GM19239 (cell line): Measurements from ENCODE around the gene OR6B1.

Experiments
- DNase-seq: peaks from one replicate; pipeline ENCODE4 v3.0.0; 2011; ENCODE audit warnings: low spot score; ENCODE audit not compliant: insufficient read length
- FAIRE-seq: peaks from 2 replicates; lab custom pipeline; 2011; peaks lifted over from hg19 to GRCh38; lab: Jason Lieb, UNC

Gene OR6B1

GRCh38 chr7:144000020-144000419 lies at the start of gene OR6B1:
OR6B1 (plus strand) TSS chr7:144000320; CDS start chr7:144003997, 3,677 bp downstream.
- no peak for FAIRE-seq
- no peak for DNase-seq

GRCh38 chr7:143953421-143953820 lies 46.7 kb upstream of the OR6B1 start:
- FAIRE-seq (no peak), DNase-seq (no peak)

GRCh38 chr7:143954135-143954534 lies 46.0 kb upstream of the OR6B1 start:
- FAIRE-seq, result no peak

GRCh38 chr7:143954544-143954943 lies 45.6 kb upstream of the OR6B1 start, which contains the start of gene OR2F1:
OR2F1 (plus strand) TSS chr7:143954844; CDS start chr7:143959971, 5,127 bp downstream.
- no peak for FAIRE-seq
- no peak for DNase-seq

More at GRCh38 chr7:143954135-143954534, 46.0 kb upstream of the OR6B1 start:
- no peak for DNase-seq

DNA sequence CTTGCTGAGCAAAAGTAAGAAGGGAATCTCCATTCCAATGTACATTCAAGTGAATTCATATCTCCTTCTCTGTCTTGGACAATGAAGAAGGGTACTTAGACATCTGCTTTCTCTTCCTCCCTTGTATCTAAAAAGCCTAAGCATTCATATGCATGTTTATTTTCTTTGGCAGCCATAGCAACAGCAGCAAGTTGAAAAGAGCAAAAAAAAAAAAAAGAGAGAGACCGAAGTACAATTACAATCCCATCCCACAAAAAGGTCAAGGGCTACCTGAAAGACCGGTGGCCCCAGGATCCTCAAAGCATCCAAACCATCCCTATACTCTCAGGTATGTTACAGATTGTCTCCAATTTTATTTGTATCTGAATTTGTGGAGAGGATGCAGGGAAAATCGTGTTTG lies 41.3 kb upstream of the OR6B1 start:
- no peak for DNase-seq

DNA sequence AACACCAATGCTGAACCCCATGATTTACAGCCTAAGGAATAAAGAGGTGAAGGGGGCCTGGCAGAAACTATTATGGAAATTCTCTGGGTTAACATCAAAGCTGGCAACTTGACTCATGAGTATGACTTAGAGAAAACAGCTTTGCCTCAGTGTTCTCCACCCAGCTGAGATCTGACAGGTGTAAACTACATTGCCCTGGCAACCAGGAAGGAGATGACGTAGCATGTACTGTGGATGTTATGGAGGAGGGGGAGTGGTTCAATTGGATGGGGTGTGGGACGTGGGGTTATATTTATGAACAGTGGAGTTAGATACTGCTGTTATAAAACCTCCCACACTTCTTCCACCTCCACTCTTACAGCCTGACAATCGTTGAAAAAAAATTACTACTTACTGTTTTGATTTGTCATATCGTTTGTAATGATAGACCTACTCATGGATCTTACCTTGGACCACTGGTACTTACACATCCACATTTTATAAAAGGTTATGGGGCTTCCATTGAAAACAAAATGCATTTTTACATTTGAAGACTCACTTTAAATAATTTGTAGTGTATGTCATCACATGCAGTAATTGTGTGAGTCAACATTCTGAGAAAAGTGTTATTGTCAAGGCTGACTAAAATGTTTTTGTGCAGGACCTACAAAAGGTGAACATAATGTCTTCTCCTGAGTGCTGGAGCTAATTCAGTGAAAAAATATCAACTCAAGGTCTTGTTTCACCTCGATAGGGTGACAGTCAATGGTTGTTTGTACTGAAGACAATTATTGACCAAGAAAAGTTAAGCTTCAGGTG lies 39.1 kb upstream of the OR6B1 start:
- DNase-seq (no peak), FAIRE-seq (no peak)

More for the DNA sequence above, 41.3 kb upstream of the OR6B1 start:
- FAIRE-seq, result no peak

GRCh38 chr7:143965280-143965679 lies 34.8 kb upstream of the OR6B1 start:
- no peak for DNase-seq
- FAIRE-seq, result no peak

- no peak for FAIRE-seq
Measured at GRCh38 chr7:143967398-143967797, 32.7 kb upstream of the OR6B1 start.

GRCh38 chr7:143973870-143974416 lies 26.2 kb upstream of the OR6B1 start:
- FAIRE-seq, result no peak

More at GRCh38 chr7:143967398-143967797, 32.7 kb upstream of the OR6B1 start:
- DNase-seq, result no peak

DNA sequence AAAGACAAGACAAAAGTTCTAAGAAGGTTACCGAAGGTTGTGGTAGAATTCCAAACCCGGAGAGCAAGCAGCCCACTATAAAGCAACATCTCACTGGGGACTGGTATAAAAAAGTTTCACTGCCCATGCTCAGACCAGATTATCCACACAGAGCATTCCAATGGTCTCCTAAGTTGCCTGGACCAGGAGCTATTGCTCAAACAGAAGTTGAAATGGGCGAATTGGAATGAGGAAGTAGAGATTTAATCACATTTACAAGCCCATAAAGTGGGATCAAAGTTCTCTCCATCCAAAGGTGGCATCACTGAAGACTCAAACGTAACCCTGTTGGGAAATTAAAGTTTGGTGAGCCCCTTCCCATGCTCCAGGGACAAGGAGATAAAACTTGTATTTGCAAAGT lies 25.7 kb upstream of the OR6B1 start:
- no peak for FAIRE-seq
- DNase-seq, result no peak

More at GRCh38 chr7:143973870-143974416, 26.2 kb upstream of the OR6B1 start:
- no peak for DNase-seq

DNA sequence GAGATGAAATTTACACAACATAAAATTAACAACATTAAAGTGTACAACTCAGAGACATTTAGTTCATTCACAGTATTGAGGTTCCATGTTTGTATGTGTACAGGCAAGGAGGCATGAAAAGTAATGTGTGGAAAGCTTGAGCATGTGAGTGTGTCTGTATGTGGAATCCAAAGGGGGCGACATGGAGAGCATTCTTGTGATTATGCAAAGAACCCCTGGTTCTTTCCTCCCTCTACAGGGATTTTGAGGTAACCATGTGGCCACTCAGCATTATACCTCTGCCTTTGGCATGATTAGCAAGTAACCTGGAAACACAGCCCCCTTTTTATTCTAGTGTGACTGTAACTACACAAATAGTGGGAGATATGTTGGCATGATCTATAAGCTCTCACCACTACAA lies 24.5 kb upstream of the OR6B1 start:
- DNase-seq (no peak), FAIRE-seq (no peak)

- DNase-seq (no peak), FAIRE-seq (no peak)
Measured at GRCh38 chr7:143978585-143978984, 21.5 kb upstream of the OR6B1 start.

DNA sequence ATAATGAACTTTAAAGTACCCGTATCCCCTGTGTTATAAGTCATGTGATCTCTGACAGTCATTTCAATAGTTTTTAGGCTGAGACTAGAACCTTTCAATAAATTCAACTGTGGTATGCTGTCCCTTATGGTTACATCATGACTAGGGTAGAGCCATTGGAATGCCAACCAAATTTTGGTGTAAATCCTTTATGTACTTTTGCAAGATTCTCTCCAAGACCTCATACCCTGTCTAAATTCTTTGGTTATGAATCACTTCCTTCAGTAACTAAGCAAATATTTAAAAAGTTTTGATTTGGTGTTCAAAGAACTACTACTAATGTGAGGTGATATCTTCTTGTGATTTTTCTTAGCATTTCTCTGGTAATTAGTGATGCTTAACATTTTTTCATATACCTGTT lies 20.8 kb upstream of the OR6B1 start:
- no peak for FAIRE-seq
- DNase-seq, result no peak

- no peak for FAIRE-seq
Measured at GRCh38 chr7:143979998-143980397, 20.1 kb upstream of the OR6B1 start.

DNA sequence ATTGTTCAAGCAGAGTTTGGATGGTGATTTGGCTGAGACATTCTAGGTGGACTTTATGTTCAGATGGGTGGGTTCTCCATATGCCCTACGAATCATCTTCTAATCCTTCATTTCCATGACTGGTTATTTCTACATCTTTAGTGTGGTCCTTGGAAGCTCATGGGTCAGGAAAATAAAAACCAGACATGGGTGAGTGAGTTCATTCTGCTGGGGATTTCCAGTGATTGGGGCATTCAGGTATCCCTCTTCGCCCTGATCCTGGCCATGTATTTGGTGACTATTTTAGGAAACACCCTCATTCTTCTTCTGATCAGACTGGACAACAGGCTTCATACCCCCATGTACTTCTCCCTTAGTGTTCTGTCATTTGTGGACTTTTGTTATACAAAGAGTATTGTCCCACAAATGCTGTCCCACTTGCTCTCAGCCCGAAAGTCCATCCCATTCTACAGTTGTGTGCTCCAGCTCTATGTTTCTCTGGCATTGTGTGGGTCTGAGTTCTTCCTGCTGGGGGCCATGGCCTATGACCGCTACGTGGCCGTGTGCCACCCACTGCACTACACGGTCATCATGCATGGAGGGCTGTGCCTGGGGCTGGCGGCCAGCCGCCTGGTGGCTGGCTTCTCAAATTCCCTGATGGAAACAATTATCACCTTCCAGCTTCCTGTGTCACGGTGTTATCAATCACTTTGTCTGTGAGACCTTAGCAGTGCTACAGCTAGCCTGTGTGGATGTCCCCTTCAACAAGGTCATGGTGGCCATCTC lies 19.2 kb upstream of the OR6B1 start:
- DNase-seq (no peak), FAIRE-seq (no peak)

More at GRCh38 chr7:143979998-143980397, 20.1 kb upstream of the OR6B1 start:
- no peak for DNase-seq

GRCh38 chr7:143983960-143984359 lies 16.2 kb upstream of the OR6B1 start:
- DNase-seq (no peak), FAIRE-seq (no peak)

GRCh38 chr7:143987513-143987912 lies 12.6 kb upstream of the OR6B1 start:
- DNase-seq (no peak), FAIRE-seq (no peak)

GRCh38 chr7:143988976-143989745 lies 11.0 kb upstream of the OR6B1 start:
- DNase-seq (no peak), FAIRE-seq (no peak)

DNA sequence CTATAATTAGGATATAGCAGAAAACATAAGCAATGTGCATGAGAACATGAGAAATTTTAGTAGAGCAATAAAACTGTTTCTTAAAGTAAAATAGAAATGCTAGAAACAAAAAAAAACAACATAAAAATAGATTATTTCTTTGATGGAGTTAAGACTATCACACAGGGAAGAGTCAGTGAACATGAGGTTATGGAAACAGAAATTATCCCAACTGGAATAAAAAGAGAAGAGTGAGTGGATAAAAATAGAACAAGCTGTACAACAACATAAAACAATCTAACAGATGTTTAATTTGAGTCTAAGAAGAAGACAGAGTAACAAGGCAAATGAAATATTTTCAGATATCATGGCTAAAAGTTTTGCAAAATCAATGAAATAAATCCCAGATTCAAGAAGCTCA lies 7.5 kb upstream of the OR6B1 start:
- FAIRE-seq (no peak), DNase-seq (no peak)

- FAIRE-seq (no peak), DNase-seq (no peak)
Measured at GRCh38 chr7:143993924-143994323, 6.2 kb upstream of the OR6B1 start.
